NCI-H2029 treated with DMSO at 0.1 percent for 48 hours (cell line): ENCODE measurements around the gene UBE2E1.

Experiments used
- DNase-seq: peaks from one replicate; lab custom pipeline; 2025; lab: John Stamatoyannopoulos, UW

Gene UBE2E1

DNA sequence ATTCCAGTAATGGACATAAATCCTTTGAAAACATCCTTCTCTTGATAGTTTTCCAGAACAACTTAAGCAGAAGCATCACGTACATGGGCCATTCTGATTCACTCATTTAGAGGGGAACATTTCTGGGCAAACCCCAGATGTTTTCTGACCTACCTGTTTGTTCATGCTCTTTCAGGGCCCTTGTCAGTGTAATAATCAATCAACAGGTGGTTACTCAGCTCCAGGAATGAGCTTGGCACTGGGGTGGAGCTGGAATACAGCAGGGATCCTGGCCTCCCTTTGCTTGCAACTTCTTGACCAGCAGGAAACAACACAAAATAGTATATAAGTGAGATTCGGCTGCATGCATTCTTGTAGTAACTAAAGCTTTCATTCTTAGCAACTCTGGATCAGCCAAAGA is 9.2 kb upstream of the UBE2E1 start:
- no peak for DNase-seq

DNA sequence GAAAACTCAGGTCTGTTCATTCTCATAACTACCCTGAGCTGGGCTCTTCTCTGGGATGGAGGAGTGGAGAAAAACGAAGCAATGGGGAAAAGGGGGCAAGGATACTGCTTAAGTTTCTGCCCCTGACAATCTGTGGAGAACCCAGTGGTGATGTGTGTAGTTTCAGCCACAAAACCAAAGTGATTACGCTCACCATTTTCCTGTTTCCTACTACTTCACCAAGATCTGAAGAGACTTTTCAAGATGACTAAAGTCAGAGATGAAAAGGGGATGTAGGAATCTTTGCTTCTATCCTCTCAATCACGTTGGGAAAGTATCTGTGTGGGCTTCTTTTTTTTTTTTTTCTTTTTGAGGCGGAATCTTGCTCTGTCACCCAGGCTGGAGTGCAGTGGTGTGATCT is 8.3 kb upstream of the UBE2E1 start:
- no peak for DNase-seq

DNA sequence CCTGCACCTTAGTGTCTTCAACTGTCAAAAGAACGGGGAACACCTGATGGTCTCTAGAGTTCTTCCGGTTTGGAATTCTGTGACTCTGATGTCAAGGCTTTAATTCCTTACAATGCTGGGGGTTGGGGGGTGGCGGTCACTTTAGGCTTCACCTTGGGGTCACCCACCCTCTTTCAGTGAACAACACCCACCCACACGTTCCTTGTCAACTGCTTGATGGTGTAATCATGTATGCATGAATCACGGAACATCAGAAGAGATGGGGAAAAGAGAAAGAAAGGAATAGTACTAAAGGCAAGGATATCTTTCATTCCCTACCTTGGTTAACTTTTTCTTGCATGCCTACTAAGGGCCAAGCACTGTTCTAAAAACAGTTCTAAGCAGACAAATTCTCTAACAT is 7.3 kb upstream of the UBE2E1 start:
- no peak for DNase-seq

GRCh38 chr3:23798876-23799275 is 6.9 kb upstream of the UBE2E1 start:
- no peak for DNase-seq

- DNase-seq = no peak
Observed at GRCh38 chr3:23800731-23801130, 5.0 kb upstream of the UBE2E1 start.

DNA sequence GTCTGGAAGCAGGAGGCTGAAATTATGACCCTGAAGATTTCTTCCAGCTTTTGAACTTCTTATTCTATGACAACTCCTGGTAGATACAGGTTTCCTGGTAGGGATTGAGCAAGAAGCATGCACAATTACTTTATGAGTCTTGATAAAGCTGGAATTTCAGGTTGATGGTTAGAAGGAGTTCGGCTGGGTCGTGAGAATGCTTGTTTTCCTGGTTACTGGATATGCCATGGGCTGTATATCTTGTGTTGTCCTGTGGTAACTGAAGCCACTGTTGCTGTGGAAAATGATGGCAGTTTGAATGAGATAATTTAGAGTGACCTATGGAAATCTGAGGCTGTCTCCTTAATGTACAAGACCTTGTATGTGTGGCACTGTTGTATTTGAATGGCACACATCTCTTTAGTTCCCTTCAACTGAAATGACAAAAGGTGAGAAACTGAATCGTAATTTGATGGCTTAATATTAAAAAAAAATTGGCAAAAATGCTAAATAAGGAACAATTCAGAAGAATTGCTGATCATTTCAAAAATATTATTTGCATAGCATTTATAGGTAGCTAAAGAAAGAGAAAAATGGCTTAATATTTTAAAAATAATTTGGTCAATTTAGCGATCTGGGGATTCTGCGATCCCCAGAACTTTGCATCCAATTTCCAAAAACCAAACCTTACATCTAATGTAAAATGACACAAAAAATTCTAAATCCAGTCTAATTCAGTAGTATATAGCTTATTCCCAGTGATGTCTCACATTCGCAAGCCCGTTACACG is 1.1 kb upstream of the UBE2E1 start:
- no peak for DNase-seq

- no peak for DNase-seq
Observed at GRCh38 chr3:23805210-23805632, 534 bp upstream of the UBE2E1 start.

GRCh38 chr3:23806534-23807423 is 1.0 kb downstream of the UBE2E1 start:
- no peak for DNase-seq

GRCh38 chr3:23807424-23808015 is 1.8 kb downstream of the UBE2E1 start:
- DNase-seq = peak; percentile 25

GRCh38 chr3:23808525-23808924 is 2.8 kb downstream of the UBE2E1 start:
- no peak for DNase-seq

- no peak for DNase-seq
Observed at GRCh38 chr3:23809294-23809693, 3.5 kb downstream of the UBE2E1 start.

DNA sequence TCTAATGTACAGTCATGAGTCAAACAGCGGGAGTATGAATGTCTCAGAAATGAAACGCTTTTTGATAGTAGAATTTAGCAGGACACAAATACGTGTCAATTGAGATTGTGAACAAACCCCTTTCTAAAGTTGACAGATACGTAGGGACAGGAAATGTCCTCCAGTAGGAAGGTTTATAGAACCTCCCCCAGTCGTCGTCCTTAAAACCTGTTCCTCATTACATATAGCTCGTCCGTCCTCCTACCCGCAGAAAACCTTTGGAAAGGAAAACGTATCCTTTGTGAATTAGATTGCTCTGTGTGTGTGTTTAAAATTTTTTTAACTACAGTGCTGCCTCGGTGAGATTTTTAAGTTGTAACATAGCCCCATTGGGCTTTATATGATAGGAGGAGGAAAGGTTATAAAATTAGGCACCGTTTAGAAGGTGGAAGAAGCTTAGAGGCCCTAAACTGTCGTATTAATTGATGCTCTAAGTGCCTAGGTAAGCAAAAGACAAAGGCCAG is 4.1 kb downstream of the UBE2E1 start:
- peak; percentile 61 for DNase-seq

- DNase-seq = peak; percentile 62
Observed at GRCh38 chr3:23810343-23811184, 4.8 kb downstream of the UBE2E1 start.

DNA sequence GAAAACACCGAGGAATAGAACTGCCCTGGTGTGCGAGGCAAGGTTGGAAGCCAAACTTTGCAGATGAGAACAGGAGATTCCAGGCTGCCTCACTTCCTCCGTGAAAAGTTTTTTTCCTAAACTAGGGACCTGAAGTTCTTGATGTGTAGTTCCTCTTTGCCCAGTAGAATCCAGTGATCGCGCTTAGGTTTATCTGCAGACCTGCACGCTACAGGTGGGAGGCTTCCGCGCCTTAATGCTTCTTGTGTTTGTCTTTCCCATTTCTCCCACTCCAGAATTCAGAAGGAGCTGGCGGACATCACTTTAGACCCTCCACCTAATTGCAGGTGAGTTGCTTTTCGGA is 5.4 kb downstream of the UBE2E1 start:
- DNase-seq = peak; percentile 32

- DNase-seq = no peak
Observed at GRCh38 chr3:23811919-23812318, 6.2 kb downstream of the UBE2E1 start.

DNA sequence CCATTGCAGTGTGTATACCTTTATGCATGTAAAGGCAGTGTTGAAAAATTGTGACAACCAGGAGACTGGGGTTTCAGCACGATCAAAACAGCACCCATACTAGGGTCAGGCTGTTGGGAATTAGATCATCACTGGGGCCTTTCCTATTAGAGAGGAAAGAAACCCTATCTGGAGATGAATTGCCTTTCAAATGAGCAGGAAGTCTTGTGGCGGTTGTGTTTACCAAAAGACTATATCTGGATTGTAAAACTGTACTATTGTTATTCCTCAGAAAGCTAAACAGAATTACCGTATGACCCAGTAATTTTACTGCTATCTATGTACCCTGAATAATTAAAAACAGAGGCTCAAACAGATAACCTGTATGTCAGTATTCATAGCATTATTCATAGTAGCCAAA is 10.1 kb downstream of the UBE2E1 start:
- peak; percentile 39 for DNase-seq

- no peak for DNase-seq
Observed at GRCh38 chr3:23816721-23817120, 11.0 kb downstream of the UBE2E1 start.

DNA sequence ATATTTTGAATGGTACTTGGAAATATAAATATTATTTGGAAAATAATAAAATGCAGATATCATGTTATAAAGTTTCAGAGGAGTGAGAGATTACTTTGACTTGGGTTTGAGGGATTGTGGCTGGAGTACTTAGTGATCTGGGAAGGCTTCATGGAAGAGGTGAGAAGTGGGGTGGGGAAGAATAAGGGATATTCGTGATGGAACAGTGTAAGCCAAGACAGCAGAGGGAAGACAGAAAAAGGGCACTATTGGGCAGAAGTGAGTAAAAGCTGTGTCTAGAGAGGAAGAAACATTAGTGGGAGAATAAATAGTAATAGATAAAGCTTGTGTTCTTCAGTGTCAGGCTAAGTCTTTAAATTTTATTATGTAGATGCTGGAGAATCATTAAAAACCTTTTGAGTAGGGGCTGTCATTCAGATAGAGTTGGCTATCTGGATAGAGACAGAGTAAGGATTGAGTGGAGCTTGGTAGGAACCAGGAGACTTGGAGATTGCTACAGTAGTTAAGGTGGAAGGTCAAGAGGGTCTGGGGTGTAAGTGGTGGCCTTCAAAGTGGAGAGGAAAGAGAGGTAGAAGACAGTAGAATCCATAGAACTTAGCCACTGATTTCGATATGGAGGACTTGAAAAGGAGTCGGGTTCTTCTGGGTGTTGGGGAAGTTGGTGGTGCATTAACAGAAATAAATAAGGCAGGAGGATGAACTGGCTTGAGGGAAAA is 11.9 kb downstream of the UBE2E1 start:
- no peak for DNase-seq

DNA sequence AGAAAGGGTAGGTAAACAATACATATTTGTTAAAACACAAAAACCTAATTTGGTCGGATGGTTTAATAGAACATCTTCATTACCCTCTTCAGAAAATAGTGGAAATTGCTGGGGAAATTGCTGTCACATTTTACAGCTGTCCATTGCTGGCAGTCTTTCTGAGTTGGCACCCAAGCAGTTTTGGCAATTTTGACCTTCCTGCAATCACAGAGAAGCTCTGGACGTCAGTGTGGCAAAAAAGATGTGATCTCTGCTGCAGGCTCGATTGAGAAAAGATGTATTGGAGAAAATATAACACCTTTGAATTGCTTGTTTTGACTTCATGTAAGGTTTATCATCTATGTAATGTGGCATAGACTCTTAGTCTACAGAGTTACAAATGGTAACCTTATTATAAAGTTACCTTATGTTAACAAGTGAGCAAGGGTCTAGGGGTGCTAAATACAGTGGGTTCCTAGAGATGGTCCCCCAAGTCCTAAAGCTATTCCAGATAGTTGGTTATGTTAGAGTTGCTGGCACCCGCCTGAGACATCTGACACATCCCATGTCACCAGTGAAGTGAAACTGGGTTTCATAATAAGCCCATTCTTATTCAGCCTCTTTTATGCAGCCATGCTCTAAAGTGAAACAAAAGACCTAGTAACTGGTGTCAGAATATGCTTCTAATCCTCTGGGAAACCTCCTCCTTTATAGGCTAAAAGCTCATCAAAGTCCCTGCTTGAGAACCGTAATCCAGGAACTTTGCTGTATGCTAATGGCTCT is 14.0 kb downstream of the UBE2E1 start:
- DNase-seq = no peak

- DNase-seq = no peak
Observed at GRCh38 chr3:23820888-23821287, 15.1 kb downstream of the UBE2E1 start.
